IMR-90 (cell line): ENCODE measurements around the gene SSBP2.

ENCODE experiments used
- MAFK ChIP-seq: IDR thresholded peaks from 2 replicates; pipeline ENCODE4 v1.6.1; 2012; ENCODE audit warnings: low read depth, low read length, improper control_type of control experiment
- TF ChIP-seq, protein P1 (sequence below): conservative IDR thresholded peaks from 2 replicates; pipeline ENCODE4 v1.5.1; 2012; ENCODE audit warnings: mild to moderate bottlenecking, low read depth, low read length, improper control_type of control experiment

DNA sequence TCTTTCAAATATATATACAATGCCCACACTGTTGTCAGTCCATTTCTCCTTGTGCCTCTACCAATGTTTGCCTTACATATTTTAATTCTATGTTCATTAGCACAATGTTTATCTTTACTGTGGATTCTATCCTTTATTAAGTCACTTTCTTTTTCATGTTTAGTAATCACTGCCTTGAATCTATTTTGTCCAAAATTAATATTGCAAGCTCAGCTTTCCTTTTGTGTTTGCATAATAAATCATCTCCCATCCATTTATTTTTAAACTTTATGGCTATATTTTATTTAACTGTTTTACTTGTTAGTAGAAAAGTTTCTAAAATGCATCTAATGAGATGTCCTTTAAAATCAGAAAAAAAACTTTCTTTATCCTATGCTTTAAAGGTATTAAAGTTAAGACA is 230.1 kb downstream of the SSBP2 start:
- TF ChIP-seq, protein P1, sequence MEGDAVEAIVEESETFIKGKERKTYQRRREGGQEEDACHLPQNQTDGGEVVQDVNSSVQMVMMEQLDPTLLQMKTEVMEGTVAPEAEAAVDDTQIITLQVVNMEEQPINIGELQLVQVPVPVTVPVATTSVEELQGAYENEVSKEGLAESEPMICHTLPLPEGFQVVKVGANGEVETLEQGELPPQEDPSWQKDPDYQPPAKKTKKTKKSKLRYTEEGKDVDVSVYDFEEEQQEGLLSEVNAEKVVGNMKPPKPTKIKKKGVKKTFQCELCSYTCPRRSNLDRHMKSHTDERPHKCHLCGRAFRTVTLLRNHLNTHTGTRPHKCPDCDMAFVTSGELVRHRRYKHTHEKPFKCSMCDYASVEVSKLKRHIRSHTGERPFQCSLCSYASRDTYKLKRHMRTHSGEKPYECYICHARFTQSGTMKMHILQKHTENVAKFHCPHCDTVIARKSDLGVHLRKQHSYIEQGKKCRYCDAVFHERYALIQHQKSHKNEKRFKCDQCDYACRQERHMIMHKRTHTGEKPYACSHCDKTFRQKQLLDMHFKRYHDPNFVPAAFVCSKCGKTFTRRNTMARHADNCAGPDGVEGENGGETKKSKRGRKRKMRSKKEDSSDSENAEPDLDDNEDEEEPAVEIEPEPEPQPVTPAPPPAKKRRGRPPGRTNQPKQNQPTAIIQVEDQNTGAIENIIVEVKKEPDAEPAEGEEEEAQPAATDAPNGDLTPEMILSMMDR, result no peak
- peak; percentile 73 for TF ChIP-seq MAFK
